Neural crest cell (in vitro differentiated cells): ENCODE data around the gene ESR1. TPM values are rescaled to one million over a fixed set of nuclear protein-coding genes. Genes with fewer than 3 reads are reported as not detected.
"Not testable (repeated sequence)": the region's sequence is repeated elsewhere in the genome, so short reads cannot be mapped to it uniquely, and the experiment has no call there.

Source experiments
- DNase-seq: peaks from one replicate; pipeline ENCODE4 v3.0.0; 2021; ENCODE audit warnings: low read depth, mixed read lengths, low spot score
- H3K27ac Mint-ChIP-seq: one replicate; pipeline ENCODE4 v1.8.0; 2021; ENCODE audit warnings: mild to moderate bottlenecking, mixed read lengths; ENCODE audit not compliant: unreplicated experiment
- H3K27me3 Mint-ChIP-seq: 2 replicates; pipeline ENCODE4 v1.8.0; 2021; ENCODE audit warnings: low read depth, mild to moderate bottlenecking, mixed read lengths
- H3K36me3 Mint-ChIP-seq: 2 replicates; pipeline ENCODE4 v1.8.0; 2021; ENCODE audit warnings: low read depth, mild to moderate bottlenecking, mixed read lengths
- H3K4me1 Mint-ChIP-seq: 2 replicates; pipeline ENCODE4 v1.8.0; 2021; ENCODE audit warnings: mixed read lengths
- H3K4me3 Mint-ChIP-seq: one replicate; pipeline ENCODE4 v1.8.0; 2021; ENCODE audit warnings: mild to moderate bottlenecking, mixed read lengths
- H3K9me3 Mint-ChIP-seq: 2 replicates; pipeline ENCODE4 v1.8.0; 2021; ENCODE audit warnings: mixed read lengths
- CTCF ChIP-seq: fragments of 200-600 bp; sonication (generic); conservative IDR thresholded peaks from 2 replicates; pipeline ENCODE4 v1.5.0; 2021; ENCODE audit warnings: antibody characterized with exemption, mild to moderate bottlenecking
- total RNA-seq: library from RNA; stranded (reverse); gene quantifications from 2 replicates; pipeline ENCODE4 v1.2.1, GENCODE V29; 2021

The ESR1 gene
- total RNA-seq, 1 donor from 2014 or later: not detected

GRCh38 chr6:151862461-151862860 lies 55.0 kb downstream of the ESR1 start:
- no peak for TF ChIP-seq CTCF
- no peaks in the 10 kb centered on the region for H3K4me1 Mint-ChIP-seq
- H3K9me3 Mint-ChIP-seq: peaks cover 4% of the 10 kb centered on the region
- peaks cover 44% of the 10 kb centered on the region for H3K27me3 Mint-ChIP-seq
- no peak for DNase-seq
- H3K36me3 Mint-ChIP-seq: no peaks in the 10 kb centered on the region
- H3K4me3 Mint-ChIP-seq: no peak overlapping the region
- no peak overlapping the region for H3K27ac Mint-ChIP-seq

GRCh38 chr6:151867361-151867869 lies 59.9 kb downstream of the ESR1 start:
- H3K4me1 Mint-ChIP-seq, DNase-seq, H3K4me3 Mint-ChIP-seq, H3K36me3 Mint-ChIP-seq, H3K9me3 Mint-ChIP-seq, H3K27ac Mint-ChIP-seq: not testable (repeated sequence)
- peaks cover 17% of the 10 kb centered on the region for H3K27me3 Mint-ChIP-seq

DNA sequence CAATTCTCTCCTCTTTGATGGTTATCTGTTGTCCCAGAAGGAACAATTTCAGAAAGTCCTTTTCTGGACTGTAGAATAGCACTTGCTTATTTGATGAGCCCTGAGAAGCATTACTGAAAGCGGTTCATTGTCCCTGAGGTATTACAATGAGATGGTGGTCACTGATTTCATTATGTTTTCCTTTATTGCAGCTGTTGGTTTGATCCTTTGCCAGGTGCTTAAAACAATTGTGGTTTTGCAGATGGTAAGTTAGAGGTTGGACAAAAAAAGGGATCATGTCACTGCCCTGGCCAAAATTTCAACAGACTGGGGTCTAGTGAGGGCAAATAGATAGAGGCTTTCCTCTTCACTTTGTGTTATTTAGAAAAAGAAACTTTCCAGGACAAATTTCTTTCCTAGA lies 61.9 kb downstream of the ESR1 start:
- Mint-ChIP-seq H3K4me1 (no peaks in the 10 kb centered on the region), H3K9me3 (peaks cover 9% of the 10 kb centered on the region), H3K27ac (no peak overlapping the region), H3K4me3 (no peak overlapping the region), H3K27me3 (peaks cover 5% of the 10 kb centered on the region), H3K36me3 (peaks cover 2% of the 10 kb centered on the region)
- no peak for DNase-seq
- no peak for TF ChIP-seq CTCF

- no peaks in the 10 kb centered on the region for H3K4me1 Mint-ChIP-seq
- H3K27ac Mint-ChIP-seq: no peak overlapping the region
- peaks cover 9% of the 10 kb centered on the region for H3K9me3 Mint-ChIP-seq
- peaks cover 5% of the 10 kb centered on the region for H3K27me3 Mint-ChIP-seq
- H3K4me3 Mint-ChIP-seq: no peak overlapping the region
- TF ChIP-seq CTCF: no peak
- H3K36me3 Mint-ChIP-seq: peaks cover 2% of the 10 kb centered on the region
- no peak for DNase-seq
Measured at GRCh38 chr6:151869787-151870186, 62.3 kb downstream of the ESR1 start.

DNA sequence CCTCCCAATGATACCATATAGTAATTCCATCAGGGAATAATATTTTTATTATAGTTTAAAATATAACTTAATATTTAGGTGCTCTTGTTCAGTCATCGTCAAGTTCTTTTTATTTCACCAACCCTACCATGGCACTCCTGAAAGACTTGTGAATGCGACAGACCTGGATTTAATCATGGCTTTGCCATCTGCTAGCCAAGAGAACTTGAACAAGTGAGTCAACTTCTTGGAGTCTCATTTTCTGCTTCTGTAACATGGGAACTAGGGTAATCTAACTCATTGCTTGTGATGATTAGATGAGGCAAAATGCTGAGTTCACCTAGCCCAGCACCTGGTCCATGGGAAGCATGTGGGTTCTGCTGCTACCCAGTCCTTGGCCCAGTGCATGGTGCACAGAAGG lies 62.9 kb downstream of the ESR1 start:
- Mint-ChIP-seq H3K27me3 (peaks cover 5% of the 10 kb centered on the region), H3K36me3 (peaks cover 2% of the 10 kb centered on the region), H3K4me1 (no peaks in the 10 kb centered on the region), H3K4me3 (no peak overlapping the region), H3K27ac (no peak overlapping the region), H3K9me3 (peaks cover 5% of the 10 kb centered on the region)
- no peak for DNase-seq
- no peak for TF ChIP-seq CTCF

DNA sequence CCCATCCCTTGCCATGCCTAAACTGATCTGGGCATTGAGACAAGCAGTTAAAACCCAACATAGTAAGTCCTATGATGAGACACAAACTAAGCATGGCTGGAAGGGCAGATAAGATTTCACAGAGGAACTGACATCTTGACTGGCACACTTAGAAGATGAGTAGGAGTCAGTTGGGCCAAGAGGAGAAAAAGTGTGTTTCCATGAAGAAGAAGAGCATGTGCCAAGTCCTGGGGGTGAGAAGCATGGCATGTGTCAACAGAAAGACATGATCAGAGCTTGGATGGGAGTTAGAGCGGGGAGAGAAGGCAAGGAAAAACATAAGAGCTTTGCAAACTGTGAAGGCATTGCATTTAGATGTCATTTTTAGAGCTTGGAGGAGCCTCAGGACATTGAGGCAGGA lies 68.0 kb downstream of the ESR1 start:
- Mint-ChIP-seq H3K4me1 (no peaks in the 10 kb centered on the region), H3K36me3 (no peaks in the 10 kb centered on the region), H3K9me3 (no peaks in the 10 kb centered on the region), H3K27me3 (peaks cover 2% of the 10 kb centered on the region), H3K27ac (no peak overlapping the region), H3K4me3 (no peak overlapping the region)
- TF ChIP-seq CTCF: no peak
- no peak for DNase-seq
